Stimulated activated CD8-positive, alpha-beta memory T cell treated with anti-CD3 and anti-CD28 coated beads, Interleukin-7, amount 100 ng/mL, for 48 hours (primary cell): ENCODE measurements around the gene PAK5.

ENCODE experiments used
- DNase-seq, 2 donors: peaks; one replicate each; pipeline ENCODE4 v3.0.0-alpha.2; 2020; ENCODE audit warnings: low read depth in 1 of 2; ENCODE audit errors: extremely low read depth in 1 of 2

The PAK5 gene

DNA sequence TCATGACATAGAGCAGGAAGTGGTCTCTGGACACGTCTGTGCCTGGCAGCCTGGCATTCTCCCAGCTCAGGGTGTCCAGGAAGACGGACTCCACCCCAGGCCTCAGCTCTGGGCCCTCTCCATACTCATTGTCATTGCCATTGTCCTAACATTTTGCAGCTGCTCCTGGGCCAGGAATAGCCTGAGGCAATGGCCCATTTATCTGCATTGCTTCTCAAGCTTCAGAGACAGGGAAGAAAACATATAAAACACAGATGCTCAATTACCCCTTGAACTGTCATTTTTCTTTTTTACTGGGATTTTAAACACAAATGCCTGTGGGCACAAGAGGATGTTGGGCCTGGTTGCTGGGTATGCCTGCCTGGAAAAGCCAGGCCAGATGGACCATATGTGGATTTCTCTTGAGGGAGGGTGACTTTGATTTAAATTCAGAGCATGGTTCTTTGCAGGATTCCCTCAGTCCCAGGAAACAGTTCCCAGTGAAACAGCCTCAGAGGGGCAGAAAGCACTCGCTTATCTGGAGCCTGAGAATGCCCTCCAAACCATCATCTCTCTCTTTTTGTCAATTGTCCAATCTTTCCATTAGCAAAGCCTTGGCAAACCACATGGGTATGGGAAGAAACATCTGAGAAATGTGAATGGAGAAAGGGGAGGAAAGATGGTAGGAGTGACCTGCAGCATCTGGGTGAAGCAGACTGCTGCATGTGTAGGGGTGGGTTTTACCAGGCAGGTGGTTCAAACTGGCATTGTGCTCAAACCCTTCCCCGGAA, 306.6 kb downstream of the PAK5 start:
- DNase-seq = no peak

DNA sequence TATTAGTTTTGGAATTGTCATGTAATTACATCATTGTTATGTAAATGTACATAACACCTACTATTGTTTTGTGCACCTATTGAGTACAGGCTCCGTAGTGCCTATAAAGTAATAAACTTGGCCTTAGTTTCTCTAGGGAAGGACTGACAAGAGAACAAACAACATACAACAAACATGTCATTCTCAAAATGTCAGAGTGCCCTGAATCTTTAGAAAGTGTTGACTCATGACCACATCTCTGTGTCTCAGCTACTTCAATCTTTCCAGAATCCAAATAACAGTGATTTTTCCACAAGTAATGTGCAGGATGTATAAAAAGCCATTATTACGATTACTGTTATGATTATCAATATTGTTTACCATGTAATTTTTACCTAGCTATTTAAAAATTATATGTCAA, 307.3 kb downstream of the PAK5 start:
- DNase-seq = no peak

- DNase-seq = no peak
Observed at GRCh38 chr20:9523636-9524035, 315.2 kb downstream of the PAK5 start.

DNA sequence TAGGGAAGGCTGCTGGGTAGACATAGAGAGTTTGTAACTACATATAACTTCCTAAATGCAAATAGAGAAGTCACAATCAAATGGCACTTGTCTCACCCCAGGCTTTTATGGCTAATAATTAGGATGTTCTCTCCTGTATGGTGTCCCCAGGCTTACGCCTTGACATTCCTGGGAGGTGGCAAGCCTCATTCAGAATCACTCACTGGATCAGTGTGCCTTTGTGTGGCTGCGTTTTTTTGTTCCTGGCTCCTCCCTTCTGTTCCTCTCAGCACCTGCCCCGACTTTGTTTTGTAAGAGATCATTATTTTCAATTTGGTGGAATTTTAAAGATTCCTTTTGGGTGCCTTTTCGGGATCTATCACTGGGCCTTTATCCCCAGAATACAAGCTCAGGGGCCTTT, 318.8 kb downstream of the PAK5 start:
- no peak for DNase-seq

DNA sequence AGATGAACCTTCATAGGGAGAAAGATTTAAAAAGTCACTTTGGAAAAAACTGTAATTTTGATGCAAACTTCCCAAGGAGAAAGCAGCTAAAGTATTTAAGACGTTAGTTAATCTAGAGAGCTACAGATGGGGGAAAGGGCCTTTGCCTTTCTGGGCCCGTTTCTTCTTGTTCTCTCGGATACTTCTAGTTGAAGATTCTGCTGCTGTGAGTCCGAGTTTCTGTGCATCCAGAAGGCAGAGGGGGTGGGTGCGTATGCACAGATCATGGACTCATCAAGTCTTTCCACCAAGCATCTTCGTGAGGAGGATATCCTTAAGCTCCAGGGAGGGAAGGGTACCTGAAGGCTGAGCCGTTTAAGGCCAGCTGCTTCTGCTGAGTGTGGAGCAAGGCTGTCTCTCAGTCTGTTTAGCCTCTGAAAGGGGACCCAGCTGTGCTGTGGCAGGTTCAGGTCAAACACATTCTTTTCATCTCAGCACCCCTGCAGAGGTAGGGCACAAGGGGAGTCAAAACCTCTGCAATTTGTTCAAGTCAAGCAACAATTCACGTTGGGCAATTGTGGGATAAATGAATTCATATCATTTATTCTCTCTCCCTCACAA, 320.2 kb downstream of the PAK5 start:
- no peak for DNase-seq

- DNase-seq = no peak
Observed at GRCh38 chr20:9517297-9518162, 321.3 kb downstream of the PAK5 start.

DNA sequence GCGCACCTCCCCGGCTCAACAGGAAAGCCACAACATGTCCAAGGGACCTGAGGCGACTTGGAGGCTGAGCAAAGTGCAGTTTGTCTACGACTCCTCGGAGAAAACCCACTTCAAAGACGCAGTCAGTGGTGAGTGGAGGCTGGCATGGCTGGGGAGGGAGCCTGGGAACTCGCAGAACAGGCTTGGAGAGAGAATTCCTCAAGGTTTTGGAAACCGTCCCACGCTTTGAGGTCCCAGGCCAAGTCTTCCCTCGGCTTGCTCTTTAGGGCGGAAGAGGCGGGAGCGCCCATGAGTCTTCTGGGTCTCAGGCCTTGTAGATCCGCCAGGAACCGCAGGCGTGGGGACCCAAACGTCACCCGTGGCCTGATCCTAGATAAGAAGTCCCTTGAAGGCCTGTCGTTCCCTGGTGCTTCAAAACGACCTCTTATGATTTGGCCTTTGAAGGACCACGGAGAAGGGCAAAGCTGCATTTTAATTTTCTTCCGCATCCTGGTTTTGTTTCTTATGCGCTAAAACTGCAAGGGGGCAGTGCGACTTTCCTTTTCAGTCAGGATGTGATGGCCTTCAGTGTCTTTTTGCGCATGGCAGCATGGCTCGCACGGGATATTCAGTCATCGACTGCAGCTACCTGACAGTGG, 322.5 kb downstream of the PAK5 start:
- no peak for DNase-seq

GRCh38 chr20:9515741-9516233, 323.1 kb downstream of the PAK5 start:
- no peak for DNase-seq

DNA sequence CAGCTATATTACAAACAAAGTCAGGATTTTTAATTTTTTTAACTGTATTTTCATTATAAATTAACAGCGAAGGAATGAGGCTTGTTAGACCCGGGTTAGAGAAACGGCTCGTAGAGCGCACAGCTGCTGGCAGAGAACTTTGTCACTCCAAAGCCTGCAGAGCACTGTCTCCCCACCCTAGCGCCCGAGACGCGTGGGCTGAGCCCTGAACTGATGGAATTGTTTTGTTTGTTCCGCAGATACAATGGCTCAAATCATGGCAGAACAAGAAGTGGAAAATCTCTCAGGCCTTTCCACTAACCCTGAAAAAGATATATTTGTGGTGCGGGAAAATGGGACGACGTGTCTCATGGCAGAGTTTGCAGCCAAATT, 323.7 kb downstream of the PAK5 start:
- no peak for DNase-seq

DNA sequence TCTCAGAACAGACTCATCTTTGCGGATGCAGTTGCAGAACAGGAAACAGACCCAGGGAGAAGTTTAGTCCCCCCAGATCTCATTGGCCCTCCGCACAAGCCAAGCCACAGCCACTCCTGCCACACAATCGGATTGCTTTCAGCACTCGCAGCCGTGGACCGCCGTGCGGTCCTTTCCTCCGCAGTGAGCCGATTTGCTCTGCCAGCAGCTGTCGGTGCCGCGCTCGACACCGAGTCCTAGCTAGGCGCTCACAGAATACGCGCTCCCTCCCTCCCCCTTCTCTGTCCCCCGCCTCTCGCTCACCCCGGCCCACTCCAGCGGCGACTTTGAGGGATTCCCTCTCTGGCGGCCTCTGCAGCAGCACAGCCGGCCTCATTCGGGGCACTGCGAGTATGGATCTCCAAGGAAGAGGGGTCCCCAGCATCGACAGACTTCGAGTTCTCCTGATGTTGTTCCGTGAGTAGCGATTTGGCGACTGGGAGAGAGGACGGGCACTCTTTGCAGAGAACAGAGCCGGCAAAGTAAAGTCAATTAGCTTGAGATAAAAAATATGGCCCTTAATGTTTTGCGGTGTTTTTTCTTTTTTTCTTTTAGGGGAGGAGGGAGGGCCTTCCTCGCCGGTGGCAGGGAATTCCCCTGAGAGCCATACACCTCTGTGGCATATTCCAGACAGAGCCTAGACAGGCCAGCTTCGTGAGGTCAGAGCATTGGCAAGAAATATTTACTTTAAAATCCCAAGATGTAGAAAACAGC, 324.2 kb downstream of the PAK5 start, which contains the start of gene LAMP5:
TSS of gene LAMP5 (plus strand) at position 130 of the 753 bp plus-strand sequence. CDS start at position 393, 263 bp downstream.
- no peak for DNase-seq

GRCh38 chr20:9514072-9514460, 324.8 kb downstream of the PAK5 start:
- DNase-seq = no peak

GRCh38 chr20:9510911-9511310, 328.0 kb downstream of the PAK5 start:
- no peak for DNase-seq

- no peak for DNase-seq
Observed at GRCh38 chr20:9509246-9509645, 329.6 kb downstream of the PAK5 start.

DNA sequence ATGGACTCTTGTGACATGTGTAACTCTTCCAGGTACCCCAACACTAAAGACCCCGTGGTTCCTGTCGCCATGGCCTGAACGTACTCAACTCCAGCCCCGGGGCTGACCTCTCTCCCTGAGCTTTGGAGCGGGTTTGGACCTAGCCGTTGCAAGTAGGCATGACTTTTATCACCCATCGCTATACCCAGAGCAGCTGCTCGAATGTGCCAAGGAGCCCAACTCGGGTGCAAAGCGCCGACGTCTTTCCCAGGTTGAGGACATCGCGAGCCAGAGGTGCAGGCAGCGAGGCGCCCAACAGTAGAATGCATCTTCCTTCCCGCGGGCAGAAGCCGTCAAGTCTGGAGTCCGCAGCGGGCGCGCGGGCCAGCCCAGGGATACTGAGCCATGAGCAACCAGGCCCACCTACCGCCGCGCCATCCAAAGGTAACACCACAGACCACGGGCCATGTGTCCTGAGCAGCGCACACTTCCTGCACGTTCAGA, 330.1 kb downstream of the PAK5 start:
- DNase-seq = no peak

DNA sequence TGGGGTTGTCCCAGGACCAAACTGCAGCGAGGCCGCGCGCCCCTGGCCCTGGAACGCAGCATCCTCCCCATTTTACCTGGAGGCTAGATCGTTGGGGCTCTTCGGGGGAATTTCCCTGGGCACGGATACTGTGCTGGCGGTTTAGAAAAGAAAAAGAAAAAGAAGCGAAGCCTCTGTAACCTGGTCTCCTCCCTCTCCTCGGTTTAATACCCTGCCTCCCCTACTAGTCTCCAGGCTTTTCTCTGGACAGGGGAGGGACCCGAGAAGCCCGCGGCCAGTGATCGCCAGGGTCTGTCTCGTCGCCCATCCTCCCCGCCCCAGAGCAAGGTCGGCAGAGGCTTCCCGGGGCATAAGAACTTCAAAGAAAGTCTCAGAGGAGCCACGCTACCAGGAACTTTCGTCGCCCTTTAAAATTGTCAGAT, 330.6 kb downstream of the PAK5 start:
- DNase-seq = no peak

DNA sequence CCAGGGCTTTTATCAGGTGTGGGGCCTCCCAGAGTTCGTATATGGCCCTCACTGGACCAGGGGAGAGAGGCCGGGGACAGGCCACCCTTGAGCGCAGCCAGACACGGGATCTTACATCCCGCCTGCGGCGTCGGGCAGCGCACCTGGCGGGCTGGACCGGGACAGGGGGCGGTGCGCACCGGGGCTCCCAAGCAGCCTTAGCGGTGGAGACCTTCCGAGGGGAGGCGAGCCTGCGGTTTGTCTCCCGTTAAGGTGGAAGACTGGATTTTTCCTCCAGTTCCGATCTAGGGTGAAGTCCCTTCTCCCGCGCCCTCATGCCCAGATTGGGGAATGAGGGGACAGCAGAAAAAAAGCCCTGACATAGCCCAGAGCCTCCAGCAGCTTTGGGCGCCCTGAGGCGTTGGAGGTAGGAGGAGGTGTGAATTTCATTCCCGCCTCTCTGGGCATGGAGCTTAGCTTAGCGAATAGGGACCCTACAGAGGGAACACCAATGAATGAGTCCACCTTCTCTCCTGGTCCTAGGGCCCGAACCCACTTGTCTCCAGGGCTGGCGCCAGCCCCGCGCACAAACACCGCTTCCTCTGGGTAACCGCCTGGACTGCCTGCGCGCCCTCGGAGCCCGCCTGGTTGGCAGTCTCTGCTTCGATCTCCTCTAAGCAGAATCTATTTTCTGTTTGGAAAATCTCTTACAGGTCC, 331.2 kb downstream of the PAK5 start:
- DNase-seq = no peak

GRCh38 chr20:9506964-9507369, 331.9 kb downstream of the PAK5 start:
- no peak for DNase-seq

DNA sequence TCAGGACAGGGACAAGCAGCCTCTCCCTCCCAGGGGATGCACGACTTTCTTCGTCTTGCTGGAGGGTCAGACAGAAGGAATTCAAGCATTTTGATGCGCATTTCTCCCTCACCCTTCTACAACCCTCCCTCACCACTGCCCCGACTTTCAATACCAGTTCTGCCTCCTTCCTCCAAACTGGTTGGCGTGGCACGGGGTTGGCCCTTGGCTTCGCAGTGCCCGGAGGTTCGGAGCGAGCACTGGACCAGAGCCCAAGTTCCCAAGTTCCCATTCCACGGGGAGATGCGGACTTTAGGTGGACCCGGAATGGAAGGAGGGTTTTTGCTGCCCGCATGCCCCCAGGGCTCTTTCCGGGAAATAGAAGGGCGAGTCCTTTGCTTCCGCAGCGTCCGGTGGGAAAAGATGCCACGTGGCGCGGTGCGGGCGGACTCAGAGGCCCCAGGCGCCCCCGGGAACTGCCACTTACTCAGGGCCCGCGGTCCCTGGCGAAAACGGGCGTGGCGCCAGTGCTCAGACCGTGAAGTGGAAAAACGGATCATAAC, 332.5 kb downstream of the PAK5 start:
- DNase-seq = no peak

GRCh38 chr20:9503526-9504245, 335.2 kb downstream of the PAK5 start:
- DNase-seq = no peak
